Endothelial cell (in vitro differentiated cells): Measurements from ENCODE around the gene MYH9. TPM values are rescaled to one million over a fixed set of nuclear protein-coding genes. Genes with fewer than 3 reads are reported as not detected.
A peak's percentile ranks its signal among the peaks of the same experiment; 100 is the strongest.

Experiments used
- DNase-seq: peaks from one replicate; pipeline ENCODE4 v3.0.0; 2021; ENCODE audit warnings: low spot score
- H3K27ac Mint-ChIP-seq: one replicate; pipeline ENCODE4 v1.8.0; 2021; ENCODE audit warnings: mixed read lengths, inconsistent platforms; ENCODE audit not compliant: unreplicated experiment
- H3K27me3 Mint-ChIP-seq: one replicate; pipeline ENCODE4 v1.8.0; 2021; ENCODE audit warnings: mild to moderate bottlenecking, moderate library complexity, mixed read lengths, inconsistent platforms; ENCODE audit not compliant: unreplicated experiment
- H3K36me3 Mint-ChIP-seq: one replicate; pipeline ENCODE4 v1.8.0; 2021; ENCODE audit warnings: mild to moderate bottlenecking, low read depth, mixed read lengths, inconsistent platforms; ENCODE audit not compliant: unreplicated experiment
- H3K4me1 Mint-ChIP-seq: one replicate; pipeline ENCODE4 v1.8.0; 2021; ENCODE audit warnings: mild to moderate bottlenecking, mixed read lengths, inconsistent platforms; ENCODE audit not compliant: unreplicated experiment
- H3K4me3 Mint-ChIP-seq: one replicate; pipeline ENCODE4 v1.8.0; 2021; ENCODE audit warnings: mild to moderate bottlenecking, mixed read lengths, inconsistent platforms; ENCODE audit not compliant: unreplicated experiment
- H3K9me3 Mint-ChIP-seq: one replicate; pipeline ENCODE4 v1.8.0; 2021; ENCODE audit warnings: mixed read lengths, inconsistent platforms; ENCODE audit not compliant: unreplicated experiment
- CTCF ChIP-seq: fragments of 200-600 bp; sonication (generic); IDR thresholded peaks from one replicate; pipeline ENCODE4 v1.5.0; 2021; ENCODE audit warnings: antibody characterized with exemption; ENCODE audit not compliant: unreplicated experiment
- total RNA-seq: library from RNA; stranded (reverse); fragmentation: NEBNext Ultra II Directional; extraction: Animal tissue kit (Norgen Biotek cat#: 25700); gene quantifications from one replicate; pipeline ENCODE4 v1.2.1, GENCODE V29; 2021; ENCODE audit not compliant: unreplicated experiment

Gene MYH9
- total RNA-seq, 1 donor from 2014 or later, result 931 TPM

- TF ChIP-seq CTCF, result no peak
- DNase-seq, result no peak
- H3K4me1 Mint-ChIP-seq, result peaks cover 32% of the 10 kb centered on the region
- H3K36me3 Mint-ChIP-seq, result peaks cover 15% of the 10 kb centered on the region
- H3K9me3 Mint-ChIP-seq, result peaks cover 5% of the 10 kb centered on the region
- peaks cover 14% of the 10 kb centered on the region for H3K27me3 Mint-ChIP-seq
- peak overlapping the region; percentile 92 for H3K4me3 Mint-ChIP-seq
- H3K27ac Mint-ChIP-seq, result no peak overlapping the region
These were observed 133 bp downstream of the MYH9 start for GRCh38 chr22:36387709-36387958.

GRCh38 chr22:36386900-36387708 lies 663 bp downstream of the MYH9 start:
- TF ChIP-seq CTCF, result no peak
- peak overlapping the region; percentile 96 for H3K27ac Mint-ChIP-seq
- peaks cover 14% of the 10 kb centered on the region for H3K27me3 Mint-ChIP-seq
- peak; percentile 55 for DNase-seq
- peaks cover 15% of the 10 kb centered on the region for H3K36me3 Mint-ChIP-seq
- H3K9me3 Mint-ChIP-seq, result peaks cover 5% of the 10 kb centered on the region
- H3K4me3 Mint-ChIP-seq, result peak overlapping the region; percentile 98
- peaks cover 32% of the 10 kb centered on the region for H3K4me1 Mint-ChIP-seq

GRCh38 chr22:36386351-36386899 lies 1.3 kb downstream of the MYH9 start:
- Mint-ChIP-seq H3K4me3 (peak overlapping the region; percentile 98), H3K9me3 (peaks cover 5% of the 10 kb centered on the region), H3K4me1 (peaks cover 35% of the 10 kb centered on the region), H3K27ac (peak overlapping the region; percentile 96), H3K27me3 (peaks cover 13% of the 10 kb centered on the region), H3K36me3 (peaks cover 18% of the 10 kb centered on the region)
- no peak for TF ChIP-seq CTCF
- no peak for DNase-seq

- Mint-ChIP-seq H3K36me3 (peaks cover 18% of the 10 kb centered on the region), H3K27me3 (peaks cover 12% of the 10 kb centered on the region), H3K27ac (peak overlapping the region; percentile 96), H3K4me1 (peaks cover 35% of the 10 kb centered on the region), H3K9me3 (peaks cover 5% of the 10 kb centered on the region), H3K4me3 (peak overlapping the region; percentile 98)
- TF ChIP-seq CTCF, result no peak
- DNase-seq, result no peak
These were observed 2.0 kb downstream of the MYH9 start for GRCh38 chr22:36385491-36386350.
